Sigmoid colon (tissue), 4 donors: ENCODE data around the gene HMCN1.

Experiments
- CTCF ChIP-seq, 4 experiments: fragments of 450-650 bp in 3 of 4; fragments of 200-600 bp in 1 of 4; IDR thresholded peaks; one replicate each; pipeline ENCODE4 v1.5.1; 2016 to 2019; ENCODE audit warnings: antibody characterized with exemption in 4 of 4, mild to moderate bottlenecking in 3 of 4, moderate library complexity in 2 of 4
- POLR2A ChIP-seq, 2 donors: fragments of 450-650 bp; IDR thresholded peaks; one replicate each; pipeline ENCODE4 v1.6.1; 2016; ENCODE audit warnings: antibody characterized with exemption in 2 of 2, mild to moderate bottlenecking in 2 of 2, moderate library complexity in 2 of 2
- POLR2AphosphoS5 ChIP-seq, 4 donors: sonication (generic); formaldehyde crosslinking; IDR thresholded peaks; one replicate each; pipeline ENCODE4 v1.6.1; 2017; ENCODE audit warnings: antibody characterized with exemption in 4 of 4

- TF ChIP-seq POLR2A (IDR thresholded peaks at IDR 0.05) (no peak), CTCF (IDR thresholded peaks at IDR 0.05) (no peak), POLR2AphosphoS5 (IDR thresholded peaks at IDR 0.05) (no peak)
Measured at GRCh38 chr1:185857442-185857841, 123.3 kb downstream of the HMCN1 start.
